Thyroid gland (tissue), 4 donors: ENCODE data around the gene ATP6V0A1. TPM values are rescaled to one million over a fixed set of nuclear protein-coding genes. Genes with fewer than 3 reads are reported as not detected.

Source experiments
- DNase-seq, 2 donors: peaks; one replicate each; pipeline ENCODE4 v3.0.0-alpha.2; 2019
- H3K27ac ChIP-seq, 3 donors: fragments of 200-600 bp; sonication (generic); 1 replicate in 2 of 3; 2 replicates in 1 of 3; pipeline ENCODE4 v1.5.1; 2016 to 2019; ENCODE audit warnings: mild to moderate bottlenecking in 1 of 3, moderate library complexity in 1 of 3
- H3K27me3 ChIP-seq: fragments of 200-600 bp; sonication (generic); one replicate; pipeline ENCODE4 v1.5.1; 2019
- H3K36me3 ChIP-seq, 2 donors: fragments of 200-600 bp; sonication (generic); one replicate each; pipeline ENCODE4 v1.5.1; 2016 to 2019
- H3K4me1 ChIP-seq, 2 donors: fragments of 200-600 bp; sonication (generic); one replicate each; pipeline ENCODE4 v1.5.1; 2017 to 2019
- H3K4me3 ChIP-seq, 3 donors: fragments of 200-600 bp; sonication (generic); replicated peaks in 1 of 3; 1 replicate in 2 of 3; 2 replicates in 1 of 3; pipeline ENCODE4 v1.5.1; 2016; ENCODE audit warnings: mild to moderate bottlenecking in 1 of 3
- H3K9me3 ChIP-seq: fragments of 200-600 bp; sonication (generic); one replicate; pipeline ENCODE4 v1.5.1; 2017
- CTCF ChIP-seq, 6 experiments: fragments of 200-600 bp in 3 of 6; fragments of 450-650 bp in 3 of 6; sonication (generic) in 3 of 6; IDR thresholded peaks; one replicate each; pipeline ENCODE4 v1.5.1; 2016 to 2019; ENCODE audit warnings: antibody characterized with exemption in 6 of 6, mild to moderate bottlenecking in 2 of 6, inconsistent platforms in 1 of 6, moderate library complexity in 1 of 6
- POLR2A ChIP-seq, 2 donors: fragments of 450-650 bp; IDR thresholded peaks; one replicate each; pipeline ENCODE4 v1.6.1; 2017; ENCODE audit warnings: antibody characterized with exemption in 2 of 2, mild to moderate bottlenecking in 2 of 2, moderate library complexity in 1 of 2
- WGBS, 2 donors: methylation state at CpG; one replicate each; pipeline ENCODE4 v1.1.5; 2017; 5-methylcytosine and 5-hydroxymethylcytosine counted together
- intact Hi-C: fragments of 100-400 bp; cut with DNase I; formaldehyde crosslinking; loops from one replicate; pipeline ENCODE4 v1.15.1; 2023
- microRNA-seq: library from miRNA; unstranded; fragments of <30 nt; microRNA quantifications from one replicate; pipeline ENCODE4, GENCODE V29; 2016
- small RNA-seq: library from RNA; depleted of rRNA; stranded (forward); fragments of <200 nt; gene quantifications from one replicate; pipeline ENCODE3, GENCODE V24; 2016
- total RNA-seq, 4 donors: library from RNA; depleted of rRNA; stranded (reverse); fragments of >200 nt; gene quantifications; one replicate each; pipeline ENCODE4 v1.2.3, GENCODE V29; 2016

ATP6V0A1 gene
- total RNA-seq, 4 donors from 2014 or later = 75.5 to 195 (median 121) TPM

GRCh38 chr17:42571435-42572225 lies 113.0 kb downstream of the ATP6V0A1 start:
- peak; percentile 94 for DNase-seq
- Histone ChIP-seq H3K27me3 (no peaks in the 10 kb centered on the region), H3K27ac (peak overlapping the region; percentile 68 to 85 (median 83)), H3K4me3 (no peak overlapping the region), H3K36me3 (peaks cover 54 to 57% of the 10 kb centered on the region in 2 donors), H3K9me3 (no peaks in the 10 kb centered on the region), H3K4me1 (peaks cover 25 to 35% of the 10 kb centered on the region in 2 donors)
- TF ChIP-seq CTCF (IDR thresholded peaks at IDR 0.05) (peak in 1 of 6 experiments; percentile 15), POLR2A (IDR thresholded peaks at IDR 0.05) (no peak)
- intact Hi-C loops = loop anchor here (10.0 kb wide), 1 partner anchor 193 kb away; the partner anchor contains the start of gene RAMP2
- 34 to 36% methylated on average over 11 to 12 of the region's 12 CpGs for WGBS, 2 donors

Small RNA genes within 50 kb of the gene (microRNA-seq; reads per million reads assigned to microRNA genes)
- 11.7 reads per million, percentile 28 among the genes with 10 or more reads in this experiment for gene MIR5010
- gene MIR548AT = not detected

Small RNA genes within 50 kb of the gene (small RNA-seq; reads per million reads assigned to genes)
- not detected for gene MIR548AT
- gene RNU7-97P = not detected

Other genes with a start within 250 kb of the ATP6V0A1 start
- gene STAT5B, start 182.5 kb upstream of the ATP6V0A1 start, total RNA-seq = 10 to 100 TPM; 57.6 to 72.6 (median 63.3) TPM
- gene STAT5A, start 170.4 kb upstream of the ATP6V0A1 start, total RNA-seq = 10 to 100 TPM; 31.9 to 46.1 (median 34.0) TPM
- 100 to 1,000 TPM; 147 to 292 (median 206) TPM for gene STAT3, start 70.4 kb upstream of the ATP6V0A1 start, total RNA-seq
- 100 to 1,000 TPM; 173 to 199 (median 187) TPM for gene CAVIN1, start 35.6 kb upstream of the ATP6V0A1 start, total RNA-seq
- 100 to 1,000 TPM in 2 of 4 donors, 10 to 100 TPM in 2; 56.7 to 140 (median 101) TPM for gene NAGLU, start 77.4 kb downstream of the ATP6V0A1 start, total RNA-seq
- gene HSD17B1, start 94.0 kb downstream of the ATP6V0A1 start, total RNA-seq = 1 to 10 TPM in 2 of 4 donors, under 1 TPM in 2; 0.21 to 4.1 (median 1.3) TPM
- gene COASY, start 103.3 kb downstream of the ATP6V0A1 start, total RNA-seq = 10 to 100 TPM; 32.7 to 60.9 (median 48.7) TPM
- gene MLX, start 108.2 kb downstream of the ATP6V0A1 start, total RNA-seq = 10 to 100 TPM; 47.0 to 62.8 (median 52.9) TPM
- gene PSMC3IP, start 118.9 kb downstream of the ATP6V0A1 start, total RNA-seq = 1 to 10 TPM; 1.4 to 5.8 (median 4.5) TPM
- 10 to 100 TPM; 61.9 to 74.4 (median 72.1) TPM for gene RETREG3, start 150.5 kb downstream of the ATP6V0A1 start, total RNA-seq
- gene TUBG1, start 150.8 kb downstream of the ATP6V0A1 start, total RNA-seq = 10 to 100 TPM; 17.1 to 45.6 (median 31.7) TPM
- 10 to 100 TPM; 20.4 to 38.7 (median 24.4) TPM for gene TUBG2, start 200.4 kb downstream of the ATP6V0A1 start, total RNA-seq
- gene PLEKHH3, start 218.1 kb downstream of the ATP6V0A1 start, total RNA-seq = 10 to 100 TPM; 22.0 to 30.4 (median 26.4) TPM
- gene CCR10, start 223.0 kb downstream of the ATP6V0A1 start, total RNA-seq = 1 to 10 TPM; 2.0 to 3.6 (median 2.6) TPM
- 1 to 10 TPM; 2.3 to 4.2 (median 2.5) TPM for gene CNTNAP1, start 223.7 kb downstream of the ATP6V0A1 start, total RNA-seq